ENCODE measurements around the gene ZNF804B.

ZNF804B gene

GRCh38 chr7:88835147-88835728 is 75.7 kb downstream of the ZNF804B start:
- peak; percentile 3 for DNase-seq (ENCODE audit: low read depth, low spot score)

GRCh38 chr7:88842201-88842600 is 82.7 kb downstream of the ZNF804B start:
- DNase-seq (ENCODE audit: low read depth, low spot score) = no peak

- no peak for DNase-seq (ENCODE audit: low read depth, low spot score)
Observed at GRCh38 chr7:88845091-88845490, 85.6 kb downstream of the ZNF804B start.

GRCh38 chr7:88851220-88851619 is 91.7 kb downstream of the ZNF804B start:
- no peak for DNase-seq (ENCODE audit: low read depth, low spot score)

GRCh38 chr7:88859288-88859687 is 99.8 kb downstream of the ZNF804B start:
- DNase-seq (ENCODE audit: low read depth, low spot score) = no peak

- no peak for DNase-seq (ENCODE audit: low read depth, low spot score)
Observed at GRCh38 chr7:88866265-88866863, 106.9 kb downstream of the ZNF804B start.

- no peak for DNase-seq (ENCODE audit: low read depth, low spot score)
Observed at GRCh38 chr7:88867158-88867557, 107.7 kb downstream of the ZNF804B start.

GRCh38 chr7:88868456-88868855 is 109.0 kb downstream of the ZNF804B start:
- no peak for DNase-seq (ENCODE audit: low read depth, low spot score)

GRCh38 chr7:88881136-88881535 is 121.6 kb downstream of the ZNF804B start:
- DNase-seq (ENCODE audit: low read depth, low spot score) = no peak

- DNase-seq (ENCODE audit: low read depth, low spot score) = no peak
Observed at GRCh38 chr7:88885131-88885530, 125.6 kb downstream of the ZNF804B start.

- no peak for DNase-seq (ENCODE audit: low read depth, low spot score)
Observed at GRCh38 chr7:88888684-88889083, 129.2 kb downstream of the ZNF804B start.

- no peak for DNase-seq (ENCODE audit: low read depth, low spot score)
Observed at GRCh38 chr7:88910516-88910915, 151.0 kb downstream of the ZNF804B start.

- DNase-seq (ENCODE audit: low read depth, low spot score) = no peak
Observed at GRCh38 chr7:88912852-88913251, 153.4 kb downstream of the ZNF804B start.

- DNase-seq (ENCODE audit: low read depth, low spot score) = no peak
Observed at GRCh38 chr7:88915615-88916014, 156.1 kb downstream of the ZNF804B start.

- no peak for DNase-seq (ENCODE audit: low read depth, low spot score)
Observed at GRCh38 chr7:88919478-88920131, 160.1 kb downstream of the ZNF804B start.

GRCh38 chr7:88922944-88923343 is 163.4 kb downstream of the ZNF804B start:
- DNase-seq (ENCODE audit: low read depth, low spot score) = no peak

- no peak for DNase-seq (ENCODE audit: low read depth, low spot score)
Observed at GRCh38 chr7:88928276-88928675, 168.8 kb downstream of the ZNF804B start.

- DNase-seq (ENCODE audit: low read depth, low spot score) = no peak
Observed at GRCh38 chr7:88929719-88930118, 170.2 kb downstream of the ZNF804B start.

GRCh38 chr7:88933285-88933684 is 173.8 kb downstream of the ZNF804B start:
- DNase-seq (ENCODE audit: low read depth, low spot score) = no peak

GRCh38 chr7:88942815-88943501 is 183.5 kb downstream of the ZNF804B start:
- DNase-seq (ENCODE audit: low read depth, low spot score) = no peak

- no peak for DNase-seq (ENCODE audit: low read depth, low spot score)
Observed at GRCh38 chr7:88951826-88952225, 192.3 kb downstream of the ZNF804B start.

GRCh38 chr7:88964418-88964817 is 204.9 kb downstream of the ZNF804B start:
- no peak for DNase-seq (ENCODE audit: low read depth, low spot score)

GRCh38 chr7:88965371-88965770 is 205.9 kb downstream of the ZNF804B start:
- DNase-seq (ENCODE audit: low read depth, low spot score) = no peak

Data from smooth muscle cell of the brain vasculature (primary cell).